ENCODE measurements around the gene ZBTB45. TPM values are rescaled to one million over a fixed set of nuclear protein-coding genes. Genes with fewer than 3 reads are reported as not detected.

Gene ZBTB45
- total and polyA plus RNA-seq, 9 of the 15 experiments (the other 6 are each of a cell fraction or from before 2014, with no cell fraction given), result 0.08 to 16.1 (median 1.8) TPM

DNA sequence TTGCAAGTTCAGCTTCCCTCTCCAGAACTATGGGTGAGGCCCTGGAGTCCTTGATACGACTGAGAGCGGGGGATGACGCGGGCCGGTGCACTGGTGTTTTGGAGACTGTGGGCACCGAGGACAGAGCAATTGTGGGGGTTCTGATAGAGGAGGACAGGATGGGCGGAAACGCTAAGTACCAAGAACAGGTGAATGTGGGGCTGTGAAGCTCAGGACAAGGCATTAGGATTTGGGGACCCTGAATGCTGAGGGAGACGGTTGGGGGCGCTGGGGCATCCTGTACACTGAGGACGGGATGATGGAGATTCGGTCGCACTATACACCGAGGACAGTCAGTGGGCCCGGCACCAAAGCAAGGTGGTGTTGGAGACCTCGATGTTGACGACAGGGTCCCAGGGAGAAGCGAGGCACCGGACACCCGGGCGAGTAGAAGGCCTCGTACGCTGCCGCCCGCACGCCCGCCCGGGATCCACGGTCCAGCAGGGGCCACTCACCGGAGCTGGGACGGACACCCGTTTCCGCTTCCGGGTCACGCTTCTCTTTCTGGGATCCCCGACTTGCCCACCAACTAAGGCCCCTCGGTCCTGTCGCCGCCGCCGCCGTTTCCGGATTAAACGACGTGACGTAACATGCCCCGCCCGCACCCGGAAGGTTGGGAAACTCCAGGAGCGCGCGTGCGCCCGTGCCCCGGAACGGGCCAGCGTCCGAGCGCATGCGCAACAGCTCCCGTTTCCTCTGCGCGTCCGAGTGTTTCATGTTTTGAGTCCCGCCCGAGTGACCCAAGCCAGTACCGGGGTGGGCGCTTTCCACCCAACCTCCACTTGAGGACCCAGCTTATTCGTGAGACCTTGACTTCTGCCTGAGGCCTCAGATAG, 35.1 kb upstream of the ZBTB45 start, which contains the start of gene CHMP2A (continued):
- TF ChIP-seq MCM2 (IDR thresholded peaks at IDR 0.05; ENCODE audit: low read depth) (no peak), ZNF263 (CRISPR knock-in tag; IDR thresholded peaks at IDR 0.05; ENCODE audit: borderline replicate concordance) (peak; percentile 71; the same call in 1 of the 2 replicates), LARP7 (IDR thresholded peaks at IDR 0.05) (no peak), SPI1 (IDR thresholded peaks at IDR 0.05; ENCODE audit: borderline replicate concordance, low read depth, low read length) (0 out of 2 replicates have a peak, but pooled peaks have one; percentile 5), ESRRA (IDR thresholded peaks at IDR 0.05; ENCODE audit: borderline replicate concordance, low read depth) (peak; percentile 70), GTF2F1 (IDR thresholded peaks at IDR 0.05; ENCODE audit: low read depth, low read length) (0 out of 2 replicates have a peak, but pooled peaks have one; percentile 40), ZC3H8 (IDR thresholded peaks at IDR 0.05) (no peak), HSF4 (CRISPR knock-in tag; IDR thresholded peaks at IDR 0.05; ENCODE audit: borderline replicate concordance) (no peak), ARNT (IDR thresholded peaks at IDR 0.05) (no peak), NCOA6 (IDR thresholded peaks at IDR 0.05) (no peak)
- TF ChIP-seq, protein P1, sequence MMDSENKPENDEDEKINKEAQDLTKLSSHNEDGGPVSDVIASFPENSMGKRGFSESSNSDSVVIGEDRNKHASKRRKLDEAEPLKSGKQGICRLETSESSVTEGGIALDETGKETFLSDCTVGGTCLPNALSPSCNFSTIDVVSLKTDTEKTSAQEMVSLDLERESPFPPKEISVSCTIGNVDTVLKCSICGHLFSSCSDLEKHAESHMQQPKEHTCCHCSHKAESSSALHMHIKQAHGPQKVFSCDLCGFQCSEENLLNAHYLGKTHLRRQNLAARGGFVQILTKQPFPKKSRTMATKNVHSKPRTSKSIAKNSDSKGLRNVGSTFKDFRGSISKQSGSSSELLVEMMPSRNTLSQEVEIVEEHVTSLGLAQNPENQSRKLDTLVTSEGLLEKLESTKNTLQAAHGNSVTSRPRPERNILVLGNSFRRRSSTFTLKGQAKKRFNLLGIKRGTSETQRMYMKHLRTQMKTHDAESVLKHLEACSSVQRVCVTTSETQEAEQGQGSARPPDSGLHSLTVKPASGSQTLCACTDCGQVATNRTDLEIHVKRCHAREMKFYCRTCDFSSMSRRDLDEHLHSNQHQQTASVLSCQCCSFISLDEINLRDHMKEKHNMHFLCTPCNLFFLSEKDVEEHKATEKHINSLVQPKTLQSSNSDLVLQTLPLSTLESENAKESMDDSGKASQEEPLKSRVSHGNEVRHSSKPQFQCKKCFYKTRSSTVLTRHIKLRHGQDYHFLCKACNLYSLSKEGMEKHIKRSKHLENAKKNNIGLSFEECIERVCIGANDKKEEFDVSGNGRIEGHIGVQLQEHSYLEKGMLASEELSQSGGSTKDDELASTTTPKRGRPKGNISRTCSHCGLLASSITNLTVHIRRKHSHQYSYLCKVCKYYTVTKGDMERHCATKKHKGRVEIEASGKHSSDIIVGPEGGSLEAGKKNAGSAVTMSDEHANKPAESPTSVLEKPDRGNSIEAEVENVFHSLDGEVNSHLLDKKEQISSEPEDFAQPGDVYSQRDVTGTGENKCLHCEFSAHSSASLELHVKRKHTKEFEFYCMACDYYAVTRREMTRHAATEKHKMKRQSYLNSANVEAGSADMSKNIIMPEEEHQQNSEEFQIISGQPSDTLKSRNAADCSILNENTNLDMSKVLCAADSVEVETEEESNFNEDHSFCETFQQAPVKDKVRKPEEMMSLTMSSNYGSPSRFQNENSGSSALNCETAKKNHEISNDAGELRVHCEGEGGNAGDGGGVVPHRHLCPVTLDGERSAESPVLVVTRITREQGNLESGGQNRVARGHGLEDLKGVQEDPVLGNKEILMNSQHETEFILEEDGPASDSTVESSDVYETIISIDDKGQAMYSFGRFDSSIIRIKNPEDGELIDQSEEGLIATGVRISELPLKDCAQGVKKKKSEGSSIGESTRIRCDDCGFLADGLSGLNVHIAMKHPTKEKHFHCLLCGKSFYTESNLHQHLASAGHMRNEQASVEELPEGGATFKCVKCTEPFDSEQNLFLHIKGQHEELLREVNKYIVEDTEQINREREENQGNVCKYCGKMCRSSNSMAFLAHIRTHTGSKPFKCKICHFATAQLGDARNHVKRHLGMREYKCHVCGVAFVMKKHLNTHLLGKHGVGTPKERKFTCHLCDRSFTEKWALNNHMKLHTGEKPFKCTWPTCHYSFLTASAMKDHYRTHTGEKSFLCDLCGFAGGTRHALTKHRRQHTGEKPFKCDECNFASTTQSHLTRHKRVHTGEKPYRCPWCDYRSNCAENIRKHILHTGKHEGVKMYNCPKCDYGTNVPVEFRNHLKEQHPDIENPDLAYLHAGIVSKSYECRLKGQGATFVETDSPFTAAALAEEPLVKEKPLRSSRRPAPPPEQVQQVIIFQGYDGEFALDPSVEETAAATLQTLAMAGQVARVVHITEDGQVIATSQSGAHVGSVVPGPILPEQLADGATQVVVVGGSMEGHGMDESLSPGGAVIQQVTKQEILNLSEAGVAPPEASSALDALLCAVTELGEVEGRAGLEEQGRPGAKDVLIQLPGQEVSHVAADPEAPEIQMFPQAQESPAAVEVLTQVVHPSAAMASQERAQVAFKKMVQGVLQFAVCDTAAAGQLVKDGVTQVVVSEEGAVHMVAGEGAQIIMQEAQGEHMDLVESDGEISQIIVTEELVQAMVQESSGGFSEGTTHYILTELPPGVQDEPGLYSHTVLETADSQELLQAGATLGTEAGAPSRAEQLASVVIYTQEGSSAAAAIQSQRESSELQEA (IDR thresholded peaks at IDR 0.05; ENCODE audit: low read depth), result no peak
- TF ChIP-seq, protein P2, sequence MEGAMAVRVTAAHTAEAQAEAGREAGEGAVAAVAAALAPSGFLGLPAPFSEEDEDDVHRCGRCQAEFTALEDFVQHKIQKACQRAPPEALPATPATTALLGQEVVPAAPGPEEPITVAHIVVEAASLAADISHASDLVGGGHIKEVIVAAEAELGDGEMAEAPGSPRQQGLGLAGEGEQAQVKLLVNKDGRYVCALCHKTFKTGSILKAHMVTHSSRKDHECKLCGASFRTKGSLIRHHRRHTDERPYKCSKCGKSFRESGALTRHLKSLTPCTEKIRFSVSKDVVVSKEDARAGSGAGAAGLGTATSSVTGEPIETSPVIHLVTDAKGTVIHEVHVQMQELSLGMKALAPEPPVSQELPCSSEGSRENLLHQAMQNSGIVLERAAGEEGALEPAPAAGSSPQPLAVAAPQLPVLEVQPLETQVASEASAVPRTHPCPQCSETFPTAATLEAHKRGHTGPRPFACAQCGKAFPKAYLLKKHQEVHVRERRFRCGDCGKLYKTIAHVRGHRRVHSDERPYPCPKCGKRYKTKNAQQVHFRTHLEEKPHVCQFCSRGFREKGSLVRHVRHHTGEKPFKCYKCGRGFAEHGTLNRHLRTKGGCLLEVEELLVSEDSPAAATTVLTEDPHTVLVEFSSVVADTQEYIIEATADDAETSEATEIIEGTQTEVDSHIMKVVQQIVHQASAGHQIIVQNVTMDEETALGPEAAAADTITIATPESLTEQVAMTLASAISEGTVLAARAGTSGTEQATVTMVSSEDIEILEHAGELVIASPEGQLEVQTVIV (CRISPR knock-in tag; IDR thresholded peaks at IDR 0.05; ENCODE audit: borderline replicate concordance), result no peak
- TF ChIP-seq, protein P3, sequence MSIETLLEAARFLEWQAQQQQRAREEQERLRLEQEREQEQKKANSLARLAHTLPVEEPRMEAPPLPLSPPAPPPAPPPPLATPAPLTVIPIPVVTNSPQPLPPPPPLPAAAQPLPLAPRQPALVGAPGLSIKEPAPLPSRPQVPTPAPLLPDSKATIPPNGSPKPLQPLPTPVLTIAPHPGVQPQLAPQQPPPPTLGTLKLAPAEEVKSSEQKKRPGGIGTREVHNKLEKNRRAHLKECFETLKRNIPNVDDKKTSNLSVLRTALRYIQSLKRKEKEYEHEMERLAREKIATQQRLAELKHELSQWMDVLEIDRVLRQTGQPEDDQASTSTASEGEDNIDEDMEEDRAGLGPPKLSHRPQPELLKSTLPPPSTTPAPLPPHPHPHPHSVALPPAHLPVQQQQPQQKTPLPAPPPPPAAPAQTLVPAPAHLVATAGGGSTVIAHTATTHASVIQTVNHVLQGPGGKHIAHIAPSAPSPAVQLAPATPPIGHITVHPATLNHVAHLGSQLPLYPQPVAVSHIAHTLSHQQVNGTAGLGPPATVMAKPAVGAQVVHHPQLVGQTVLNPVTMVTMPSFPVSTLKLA (conservative IDR thresholded peaks at IDR 0.05), result peak; percentile 82 to 90

Measured in K562 (cell line).